H1 (cell line): ENCODE results near the gene ZNF14. TPM values are rescaled to one million over a fixed set of nuclear protein-coding genes. Genes with fewer than 3 reads are reported as not detected.

ENCODE experiments used
- EP300 ChIP-seq, 2 experiments: IDR thresholded peaks; 1 replicate in 1 of 2; 2 replicates in 1 of 2; pipeline ENCODE4 v1.6.1; 2011 to 2012; ENCODE audit warnings: low read depth in 2 of 2, low read length in 2 of 2, mild to moderate bottlenecking in 2 of 2, borderline replicate concordance in 1 of 2, inconsistent platforms in 1 of 2, moderate library complexity in 1 of 2
- GTF2F1 ChIP-seq: IDR thresholded peaks from 2 replicates; pipeline ENCODE4 v1.6.1; 2012; ENCODE audit warnings: low read depth, low read length, improper control_type of control experiment, borderline replicate concordance
- RAD21 ChIP-seq, 2 experiments: IDR thresholded peaks in 1 of 2; conservative IDR thresholded peaks in 1 of 2; 2 replicates each; pipeline ENCODE4 v1.6.1; 2011; ENCODE audit warnings: low read depth in 2 of 2, low read length in 2 of 2, improper control_type of control experiment in 1 of 2, inconsistent platforms in 1 of 2, mild to moderate bottlenecking in 1 of 2, moderate library complexity in 1 of 2
- polyA plus RNA-seq, 7 experiments: library from polyadenylated mRNA; depleted of rRNA in 3 of 7; stranded (reverse) in 5 of 7; unstranded in 2 of 7; fragments of >200 nt in 5 of 7; fragments of 200-250 nt in 2 of 7; gene quantifications; 1 replicate in 5 of 7; 2 replicates in 1 of 7; 4 replicates in 1 of 7; pipeline versions ENCODE4 v1.2.1 to v1.2.3, GENCODE V29; 2011 to 2013; ENCODE audit warnings: missing spikeins in 2 of 7, mixed read lengths in 2 of 7
- total RNA-seq: library from RNA; stranded (reverse); fragmentation: NEBNext Ultra II Directional; extraction: Animal tissue kit (Norgen Biotek cat#: 25700); gene quantifications from 2 replicates; pipeline ENCODE4 v1.2.1, GENCODE V29; 2021
- TF ChIP-seq, protein P1 (sequence below): fragments of 300-600 bp; sonication (generic); IDR thresholded peaks from 2 replicates; pipeline ENCODE4 v1.7.1; 2012; ENCODE audit warnings: low read length, moderate library complexity, mild to moderate bottlenecking, inconsistent platforms; ENCODE audit not compliant: insufficient replicate concordance

ZNF14 gene
- total and polyA plus RNA-seq, 2 of the 8 experiments (the other 6 are each of a cell fraction or from before 2014, with no cell fraction given) = 1.00 to 7.4 TPM

DNA sequence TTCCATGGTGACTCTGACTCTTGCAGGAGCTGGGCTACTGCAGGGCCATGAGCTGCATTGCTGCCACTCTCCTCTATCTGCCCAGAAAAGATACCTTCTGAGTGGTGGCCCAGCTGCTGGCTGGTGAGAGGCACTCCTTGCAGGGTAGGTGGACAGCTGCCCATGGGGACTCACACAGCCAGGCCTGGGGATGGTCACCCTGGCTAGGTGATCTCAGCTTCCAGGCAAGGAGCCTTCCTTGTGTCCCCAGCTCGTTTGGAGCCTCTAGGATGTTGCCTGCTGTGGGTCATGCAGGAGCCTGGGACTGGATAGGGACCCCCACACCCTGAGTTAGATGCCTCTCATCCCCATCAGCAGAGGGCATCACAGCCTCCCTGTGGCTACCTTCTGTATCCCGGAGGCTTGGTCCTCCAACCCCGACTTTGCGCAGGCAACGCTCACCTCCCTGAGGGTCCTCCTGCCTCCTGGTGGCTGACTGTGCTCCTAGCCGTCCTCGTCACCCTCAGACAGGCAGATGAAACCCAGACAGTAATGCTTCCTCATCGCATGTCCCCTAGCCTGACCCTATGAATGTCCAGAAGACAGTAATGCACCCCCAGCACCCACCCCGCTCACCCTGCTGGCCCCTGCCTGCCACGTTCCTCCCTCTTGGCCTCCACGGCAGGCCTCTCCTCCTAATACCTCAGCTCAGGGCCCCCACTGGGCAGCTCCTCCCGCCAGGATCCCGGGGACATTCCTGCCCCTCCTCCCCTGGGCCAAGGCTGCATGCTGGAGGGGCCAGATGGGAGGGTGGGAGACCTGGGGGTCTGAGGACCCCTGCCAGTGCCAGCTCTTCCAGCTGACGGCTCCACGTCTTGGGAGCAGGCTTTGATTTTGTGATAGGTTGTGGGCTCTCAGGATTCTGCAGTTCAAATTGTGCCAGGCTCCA lies 13.6 kb upstream of the ZNF14 start (continued):
- TF ChIP-seq RAD21 (IDR thresholded peaks at IDR 0.05 in 1 of 2, conservative IDR thresholded peaks at IDR 0.05 in 1 of 2; ENCODE audit: low read depth in 2 of 2, low read length in 2 of 2) (peak; percentile 38 to 53), EP300 (IDR thresholded peaks at IDR 0.05; ENCODE audit: borderline replicate concordance in 1 of 2, low read depth in 2 of 2, low read length in 2 of 2) (no peak), GTF2F1 (no peak)
- TF ChIP-seq, protein P1, sequence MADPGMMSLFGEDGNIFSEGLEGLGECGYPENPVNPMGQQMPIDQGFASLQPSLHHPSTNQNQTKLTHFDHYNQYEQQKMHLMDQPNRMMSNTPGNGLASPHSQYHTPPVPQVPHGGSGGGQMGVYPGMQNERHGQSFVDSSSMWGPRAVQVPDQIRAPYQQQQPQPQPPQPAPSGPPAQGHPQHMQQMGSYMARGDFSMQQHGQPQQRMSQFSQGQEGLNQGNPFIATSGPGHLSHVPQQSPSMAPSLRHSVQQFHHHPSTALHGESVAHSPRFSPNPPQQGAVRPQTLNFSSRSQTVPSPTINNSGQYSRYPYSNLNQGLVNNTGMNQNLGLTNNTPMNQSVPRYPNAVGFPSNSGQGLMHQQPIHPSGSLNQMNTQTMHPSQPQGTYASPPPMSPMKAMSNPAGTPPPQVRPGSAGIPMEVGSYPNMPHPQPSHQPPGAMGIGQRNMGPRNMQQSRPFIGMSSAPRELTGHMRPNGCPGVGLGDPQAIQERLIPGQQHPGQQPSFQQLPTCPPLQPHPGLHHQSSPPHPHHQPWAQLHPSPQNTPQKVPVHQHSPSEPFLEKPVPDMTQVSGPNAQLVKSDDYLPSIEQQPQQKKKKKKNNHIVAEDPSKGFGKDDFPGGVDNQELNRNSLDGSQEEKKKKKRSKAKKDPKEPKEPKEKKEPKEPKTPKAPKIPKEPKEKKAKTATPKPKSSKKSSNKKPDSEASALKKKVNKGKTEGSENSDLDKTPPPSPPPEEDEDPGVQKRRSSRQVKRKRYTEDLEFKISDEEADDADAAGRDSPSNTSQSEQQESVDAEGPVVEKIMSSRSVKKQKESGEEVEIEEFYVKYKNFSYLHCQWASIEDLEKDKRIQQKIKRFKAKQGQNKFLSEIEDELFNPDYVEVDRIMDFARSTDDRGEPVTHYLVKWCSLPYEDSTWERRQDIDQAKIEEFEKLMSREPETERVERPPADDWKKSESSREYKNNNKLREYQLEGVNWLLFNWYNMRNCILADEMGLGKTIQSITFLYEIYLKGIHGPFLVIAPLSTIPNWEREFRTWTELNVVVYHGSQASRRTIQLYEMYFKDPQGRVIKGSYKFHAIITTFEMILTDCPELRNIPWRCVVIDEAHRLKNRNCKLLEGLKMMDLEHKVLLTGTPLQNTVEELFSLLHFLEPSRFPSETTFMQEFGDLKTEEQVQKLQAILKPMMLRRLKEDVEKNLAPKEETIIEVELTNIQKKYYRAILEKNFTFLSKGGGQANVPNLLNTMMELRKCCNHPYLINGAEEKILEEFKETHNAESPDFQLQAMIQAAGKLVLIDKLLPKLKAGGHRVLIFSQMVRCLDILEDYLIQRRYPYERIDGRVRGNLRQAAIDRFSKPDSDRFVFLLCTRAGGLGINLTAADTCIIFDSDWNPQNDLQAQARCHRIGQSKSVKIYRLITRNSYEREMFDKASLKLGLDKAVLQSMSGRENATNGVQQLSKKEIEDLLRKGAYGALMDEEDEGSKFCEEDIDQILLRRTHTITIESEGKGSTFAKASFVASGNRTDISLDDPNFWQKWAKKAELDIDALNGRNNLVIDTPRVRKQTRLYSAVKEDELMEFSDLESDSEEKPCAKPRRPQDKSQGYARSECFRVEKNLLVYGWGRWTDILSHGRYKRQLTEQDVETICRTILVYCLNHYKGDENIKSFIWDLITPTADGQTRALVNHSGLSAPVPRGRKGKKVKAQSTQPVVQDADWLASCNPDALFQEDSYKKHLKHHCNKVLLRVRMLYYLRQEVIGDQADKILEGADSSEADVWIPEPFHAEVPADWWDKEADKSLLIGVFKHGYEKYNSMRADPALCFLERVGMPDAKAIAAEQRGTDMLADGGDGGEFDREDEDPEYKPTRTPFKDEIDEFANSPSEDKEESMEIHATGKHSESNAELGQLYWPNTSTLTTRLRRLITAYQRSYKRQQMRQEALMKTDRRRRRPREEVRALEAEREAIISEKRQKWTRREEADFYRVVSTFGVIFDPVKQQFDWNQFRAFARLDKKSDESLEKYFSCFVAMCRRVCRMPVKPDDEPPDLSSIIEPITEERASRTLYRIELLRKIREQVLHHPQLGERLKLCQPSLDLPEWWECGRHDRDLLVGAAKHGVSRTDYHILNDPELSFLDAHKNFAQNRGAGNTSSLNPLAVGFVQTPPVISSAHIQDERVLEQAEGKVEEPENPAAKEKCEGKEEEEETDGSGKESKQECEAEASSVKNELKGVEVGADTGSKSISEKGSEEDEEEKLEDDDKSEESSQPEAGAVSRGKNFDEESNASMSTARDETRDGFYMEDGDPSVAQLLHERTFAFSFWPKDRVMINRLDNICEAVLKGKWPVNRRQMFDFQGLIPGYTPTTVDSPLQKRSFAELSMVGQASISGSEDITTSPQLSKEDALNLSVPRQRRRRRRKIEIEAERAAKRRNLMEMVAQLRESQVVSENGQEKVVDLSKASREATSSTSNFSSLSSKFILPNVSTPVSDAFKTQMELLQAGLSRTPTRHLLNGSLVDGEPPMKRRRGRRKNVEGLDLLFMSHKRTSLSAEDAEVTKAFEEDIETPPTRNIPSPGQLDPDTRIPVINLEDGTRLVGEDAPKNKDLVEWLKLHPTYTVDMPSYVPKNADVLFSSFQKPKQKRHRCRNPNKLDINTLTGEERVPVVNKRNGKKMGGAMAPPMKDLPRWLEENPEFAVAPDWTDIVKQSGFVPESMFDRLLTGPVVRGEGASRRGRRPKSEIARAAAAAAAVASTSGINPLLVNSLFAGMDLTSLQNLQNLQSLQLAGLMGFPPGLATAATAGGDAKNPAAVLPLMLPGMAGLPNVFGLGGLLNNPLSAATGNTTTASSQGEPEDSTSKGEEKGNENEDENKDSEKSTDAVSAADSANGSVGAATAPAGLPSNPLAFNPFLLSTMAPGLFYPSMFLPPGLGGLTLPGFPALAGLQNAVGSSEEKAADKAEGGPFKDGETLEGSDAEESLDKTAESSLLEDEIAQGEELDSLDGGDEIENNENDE = no peak
